HCT116 (cell line): Measurements from ENCODE around the gene CDKL4.

ENCODE experiments used
- CBX3 ChIP-seq: IDR thresholded peaks from 2 replicates; pipeline ENCODE4 v1.6.1; 2012; ENCODE audit warnings: low read depth
- CTCF ChIP-seq, 3 experiments: fragments of 200-600 bp in 1 of 3; sonication (generic) in 1 of 3; IDR thresholded peaks in 2 of 3; conservative IDR thresholded peaks in 1 of 3; 2 replicates each; pipeline ENCODE4 v1.5.1; 2012 to 2017; ENCODE audit warnings: low read depth in 2 of 3, low read length in 2 of 3, antibody characterized with exemption in 1 of 3, borderline replicate concordance in 1 of 3, control low read depth in 1 of 3, mild to moderate bottlenecking in 1 of 3, mixed read lengths in 1 of 3, mixed run types in 1 of 3, moderate library complexity in 1 of 3; ENCODE audit not compliant: insufficient read depth in 1 of 3
- EZH2 ChIP-seq: fragments of 200-600 bp; sonication (generic); IDR thresholded peaks from 2 replicates; pipeline ENCODE4 v1.6.1; 2017; ENCODE audit warnings: antibody characterized with exemption, mixed run types
- POLR2AphosphoS5 ChIP-seq: IDR thresholded peaks from 2 replicates; pipeline ENCODE4 v1.6.1; 2011; ENCODE audit warnings: mild to moderate bottlenecking, low read depth, low read length, moderate library complexity
- YY1 ChIP-seq: IDR thresholded peaks from 2 replicates; pipeline ENCODE4 v1.6.1; 2011; ENCODE audit warnings: low read length, low read depth, moderate library complexity, mild to moderate bottlenecking; ENCODE audit not compliant: insufficient replicate concordance; ENCODE audit errors: extremely low read depth
- ZNF274 ChIP-seq: fragments of 200-500 bp; sonication (Bioruptor generic); IDR thresholded peaks from 2 replicates; pipeline ENCODE4 v1.6.1; 2014; ENCODE audit warnings: mild to moderate bottlenecking, low read depth, low read length, inconsistent platforms
- TF ChIP-seq, protein P1 (sequence below): IDR thresholded peaks from 2 replicates; pipeline ENCODE4 v1.6.1; 2012

DNA sequence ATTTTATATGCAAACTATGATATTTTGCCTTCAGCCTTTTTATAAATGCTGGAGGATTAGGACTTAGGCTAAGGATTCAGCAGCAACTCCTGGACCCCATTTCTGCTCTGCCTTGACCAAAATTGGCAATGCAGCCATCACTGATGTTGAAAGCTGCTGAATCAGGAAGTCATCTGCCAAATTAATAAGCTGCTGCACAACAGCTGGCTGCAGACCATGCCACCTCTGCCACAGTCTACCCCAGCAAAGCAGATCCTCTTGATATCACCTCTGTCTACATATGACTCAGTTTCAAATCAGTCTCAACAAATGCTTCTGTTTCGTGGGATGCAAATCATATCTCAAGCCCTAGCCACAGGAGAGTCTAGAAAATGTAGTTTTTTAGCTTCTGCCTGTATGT, 115.8 kb downstream of the CDKL4 start:
- no peak for TF ChIP-seq CTCF (IDR thresholded peaks at IDR 0.05 in 2 of 3, conservative IDR thresholded peaks at IDR 0.05 in 1 of 3; ENCODE audit: borderline replicate concordance in 1 of 3, insufficient read depth in 1 of 3, low read depth in 2 of 3, low read length in 2 of 3)
- TF ChIP-seq, protein P1, sequence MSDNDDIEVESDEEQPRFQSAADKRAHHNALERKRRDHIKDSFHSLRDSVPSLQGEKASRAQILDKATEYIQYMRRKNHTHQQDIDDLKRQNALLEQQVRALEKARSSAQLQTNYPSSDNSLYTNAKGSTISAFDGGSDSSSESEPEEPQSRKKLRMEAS = no peak
- no peak for TF ChIP-seq ZNF274
- no peak for TF ChIP-seq POLR2AphosphoS5
- no peak for TF ChIP-seq CBX3
- TF ChIP-seq YY1 = no peak
- no peak for TF ChIP-seq EZH2
